Fibroblast of lung (primary cell): ENCODE data around the gene CDNF.

Source experiments
- CTCF ChIP-seq, 2 donors: IDR thresholded peaks in 1 of 2; conservative IDR thresholded peaks in 1 of 2; 1 replicate in 1 of 2; 2 replicates in 1 of 2; pipeline ENCODE4 v1.5.1; 2011 to 2012; ENCODE audit warnings: low read length in 2 of 2, control low read depth in 1 of 2, inconsistent platforms in 1 of 2, low read depth in 1 of 2, mild to moderate bottlenecking in 1 of 2
- EZH2 ChIP-seq: IDR thresholded peaks from 2 replicates; pipeline ENCODE4 v1.5.1; 2012; ENCODE audit warnings: low read length, control low read depth, mild to moderate bottlenecking; ENCODE audit errors: missing control alignments

GRCh38 chr10:14774797-14775196 lies 63.0 kb downstream of the CDNF start, which contains the start of gene FAM107B:
- TF ChIP-seq EZH2 (no peak), CTCF (conservative IDR thresholded peaks at IDR 0.05 in 1 of 2, IDR thresholded peaks at IDR 0.05 in 1 of 2; ENCODE audit: low read depth in 1 of 2, low read length in 2 of 2) (no peak)
